ENCODE results near the gene KIF5A.
"Not testable (repeated sequence)": the region's sequence is repeated elsewhere in the genome, so short reads cannot be mapped to it uniquely, and the experiment has no call there.

The KIF5A gene

GRCh38 chr12:57549909-57550640 lies at the start of gene KIF5A:
KIF5A (plus strand) TSS chr12:57550044; CDS start chr12:57550272, 228 bp downstream.
- peak; percentile 37 for DNase-seq (ENCODE audit: low read depth)

- DNase-seq (ENCODE audit: low read depth), result no peak
Observed at GRCh38 chr12:57500213-57500612, 49.6 kb upstream of the KIF5A start.

- DNase-seq (ENCODE audit: low read depth), result not testable (repeated sequence)
Observed at GRCh38 chr12:57502311-57502969, 47.4 kb upstream of the KIF5A start.

- not testable (repeated sequence) for DNase-seq (ENCODE audit: low read depth)
Observed at GRCh38 chr12:57506541-57506940, 43.3 kb upstream of the KIF5A start.

GRCh38 chr12:57507796-57508195 lies 42.0 kb upstream of the KIF5A start:
- not testable (repeated sequence) for DNase-seq (ENCODE audit: low read depth)

- no peak for DNase-seq (ENCODE audit: low read depth)
Observed at GRCh38 chr12:57511161-57511560, 38.7 kb upstream of the KIF5A start.

GRCh38 chr12:57511588-57512325 lies 38.1 kb upstream of the KIF5A start:
- DNase-seq (ENCODE audit: low read depth), result no peak

GRCh38 chr12:57512665-57513064 lies 37.2 kb upstream of the KIF5A start:
- no peak for DNase-seq (ENCODE audit: low read depth)

GRCh38 chr12:57513266-57513665 lies 36.6 kb upstream of the KIF5A start:
- no peak for DNase-seq (ENCODE audit: low read depth)

GRCh38 chr12:57513677-57514076 lies 36.2 kb upstream of the KIF5A start:
- not testable (repeated sequence) for DNase-seq (ENCODE audit: low read depth)

- DNase-seq (ENCODE audit: low read depth), result not testable (repeated sequence)
Observed at GRCh38 chr12:57514246-57514645, 35.6 kb upstream of the KIF5A start.

GRCh38 chr12:57514720-57515407 lies 35.0 kb upstream of the KIF5A start:
- DNase-seq (ENCODE audit: low read depth), result no peak

- DNase-seq (ENCODE audit: low read depth), result no peak
Observed at GRCh38 chr12:57515408-57515933, 34.4 kb upstream of the KIF5A start.

- no peak for DNase-seq (ENCODE audit: low read depth)
Observed at GRCh38 chr12:57515934-57516541, 33.8 kb upstream of the KIF5A start.

- DNase-seq (ENCODE audit: low read depth), result no peak
Observed at GRCh38 chr12:57516617-57517153, 33.2 kb upstream of the KIF5A start.

- DNase-seq (ENCODE audit: low read depth), result no peak
Observed at GRCh38 chr12:57517187-57517586, 32.7 kb upstream of the KIF5A start.

- not testable (repeated sequence) for DNase-seq (ENCODE audit: low read depth)
Observed at GRCh38 chr12:57517718-57518117, 32.1 kb upstream of the KIF5A start.

- DNase-seq (ENCODE audit: low read depth), result no peak
Observed at GRCh38 chr12:57518176-57518919, 31.5 kb upstream of the KIF5A start.

- DNase-seq (ENCODE audit: low read depth), result no peak
Observed at GRCh38 chr12:57518920-57519795, 30.7 kb upstream of the KIF5A start.

- peak; percentile 8 for DNase-seq (ENCODE audit: low read depth)
Observed at GRCh38 chr12:57519796-57520052, 30.1 kb upstream of the KIF5A start.
